GM23338 (cell line): Measurements from ENCODE around the gene TBX2. TPM values are rescaled to one million over a fixed set of nuclear protein-coding genes. Genes with fewer than 3 reads are reported as not detected.

Experiments used
- CREB1 ChIP-seq: fragments of 250-450 bp; sonication (Bioruptor Pico); IDR thresholded peaks from 2 replicates; pipeline ENCODE4 v1.5.0; 2020; ENCODE audit warnings: low read depth, mild to moderate bottlenecking, moderate library complexity
- CTCF ChIP-seq, 2 experiments: fragments of 200-600 bp in 1 of 2; sonication (generic) in 1 of 2; conservative IDR thresholded peaks; 2 replicates each; pipeline versions ENCODE4 v1.5.1 to v1.6.1; 2016 to 2017; ENCODE audit warnings: antibody characterized with exemption in 2 of 2, low read depth in 2 of 2, mild to moderate bottlenecking in 2 of 2, moderate library complexity in 1 of 2
- EZH2 ChIP-seq: fragments of 200-600 bp; sonication (generic); IDR thresholded peaks from one replicate; pipeline ENCODE4 v1.8.0; 2017; ENCODE audit warnings: antibody characterized with exemption, mild to moderate bottlenecking, low read depth; ENCODE audit not compliant: unreplicated experiment
- JUNB ChIP-seq: IDR thresholded peaks from one replicate; pipeline ENCODE4 v1.6.1; 2016; ENCODE audit warnings: antibody characterized with exemption; ENCODE audit not compliant: unreplicated experiment
- NANOG ChIP-seq: IDR thresholded peaks from 2 replicates; pipeline ENCODE4 v1.6.1; 2016; ENCODE audit warnings: antibody characterized with exemption, borderline replicate concordance
- STAT1 ChIP-seq: IDR thresholded peaks from one replicate; pipeline ENCODE4 v1.6.1; 2016; ENCODE audit warnings: antibody characterized with exemption; ENCODE audit not compliant: unreplicated experiment
- ZNF114 ChIP-seq: fragments of 250-450 bp; sonication (Bioruptor Pico); IDR thresholded peaks from 2 replicates; pipeline ENCODE4 v1.5.0; 2020; ENCODE audit warnings: mild to moderate bottlenecking, moderate library complexity
- ZNF331 ChIP-seq: fragments of 250-450 bp; sonication (Bioruptor Pico); IDR thresholded peaks from 2 replicates; pipeline ENCODE4 v1.5.0; 2020; ENCODE audit warnings: low read depth, mild to moderate bottlenecking, moderate library complexity
- ZNF462 ChIP-seq: fragments of 250-450 bp; sonication (Bioruptor Pico); IDR thresholded peaks from 2 replicates; pipeline ENCODE4 v1.5.0; 2020; ENCODE audit warnings: mild to moderate bottlenecking, moderate library complexity
- polyA plus RNA-seq: library from polyadenylated mRNA; unstranded; fragments of >200 nt; fragmentation: Nextera tagmentation; extraction: Ambion mirVana; gene quantifications from 2 replicates; pipeline ENCODE4 v1.2.1, GENCODE V29; 2016
- total RNA-seq: library from RNA; depleted of rRNA; stranded (reverse); fragments of >200 nt; shearing (Covaris generic); gene quantifications from 2 replicates; pipeline ENCODE4 v1.2.3, GENCODE V29; 2014

The TBX2 gene
- total and polyA plus RNA-seq, 2 experiments from 2014 or later = not detected

- TF ChIP-seq ZNF462 (no peak), EZH2 (no peak), CREB1 (CRISPR knock-in tag) (no peak), ZNF114 (CRISPR knock-in tag) (no peak), CTCF (conservative IDR thresholded peaks at IDR 0.05; ENCODE audit: low read depth in 2 of 2) (no peak), JUNB (no peak), STAT1 (no peak), ZNF331 (CRISPR knock-in tag) (no peak), NANOG (no peak)
These were observed 10.9 kb upstream of the TBX2 start (continued) for GRCh38 chr17:61388561-61389356.
